Subcutaneous abdominal adipose tissue (tissue), 5 donors: ENCODE data around the gene NRBF2.
A peak's percentile ranks its signal among the peaks of the same experiment; 100 is the strongest.

Experiments
- H3K27ac ChIP-seq: one replicate; pipeline ENCODE4 v1.7.0; 2013; ENCODE audit warnings: low read depth, mild to moderate bottlenecking, inconsistent platforms, low read length, moderate library complexity
- H3K27me3 ChIP-seq, 5 donors: one replicate each; pipeline ENCODE4 v1.7.0; 2013; ENCODE audit warnings: low read length in 5 of 5, inconsistent platforms in 1 of 5; ENCODE audit not compliant: control insufficient read depth in 5 of 5, insufficient read depth in 4 of 5
- H3K36me3 ChIP-seq, 5 donors: one replicate each; pipeline ENCODE4 v1.7.0; 2013; ENCODE audit warnings: low read length in 5 of 5; ENCODE audit not compliant: control insufficient read depth in 5 of 5, insufficient read depth in 5 of 5
- H3K4me1 ChIP-seq, 5 donors: one replicate each; pipeline ENCODE4 v1.7.0; 2013; ENCODE audit warnings: low read length in 5 of 5, mild to moderate bottlenecking in 3 of 5, moderate library complexity in 1 of 5; ENCODE audit not compliant: control insufficient read depth in 5 of 5, insufficient read depth in 5 of 5
- H3K4me3 ChIP-seq, 5 donors: one replicate each; pipeline ENCODE4 v1.7.0; 2013; ENCODE audit warnings: low read length in 5 of 5, low read depth in 1 of 5
- H3K9ac ChIP-seq, 5 donors: one replicate each; pipeline ENCODE4 v1.7.0; 2013; ENCODE audit warnings: low read length in 5 of 5, mild to moderate bottlenecking in 4 of 5, moderate library complexity in 3 of 5
- H3K9me3 ChIP-seq, 5 donors: one replicate each; pipeline ENCODE4 v1.7.0; 2013; ENCODE audit warnings: low read length in 5 of 5; ENCODE audit not compliant: control insufficient read depth in 5 of 5
- donor health status: healthy.
- donor health status: healthy.
- donor health status: healthy.
- donor health status: healthy.
- donor health status: healthy.

The NRBF2 gene

GRCh38 chr10:63156236-63156635 is 23.1 kb downstream of the NRBF2 start:
- H3K27me3 ChIP-seq = no peaks in the 10 kb centered on the region
- peak overlapping the region in 1 of 5 donors; percentile 30 for H3K9ac ChIP-seq
- H3K4me3 ChIP-seq = no peak overlapping the region
- no peaks in the 10 kb centered on the region for H3K9me3 ChIP-seq
- H3K4me1 ChIP-seq = peaks cover 0 to 12% (median 0%) of the 10 kb centered on the region in 5 donors
- H3K27ac ChIP-seq = no peak overlapping the region
- H3K36me3 ChIP-seq = peaks cover 6 to 30% (median 24%) of the 10 kb centered on the region in 5 donors

DNA sequence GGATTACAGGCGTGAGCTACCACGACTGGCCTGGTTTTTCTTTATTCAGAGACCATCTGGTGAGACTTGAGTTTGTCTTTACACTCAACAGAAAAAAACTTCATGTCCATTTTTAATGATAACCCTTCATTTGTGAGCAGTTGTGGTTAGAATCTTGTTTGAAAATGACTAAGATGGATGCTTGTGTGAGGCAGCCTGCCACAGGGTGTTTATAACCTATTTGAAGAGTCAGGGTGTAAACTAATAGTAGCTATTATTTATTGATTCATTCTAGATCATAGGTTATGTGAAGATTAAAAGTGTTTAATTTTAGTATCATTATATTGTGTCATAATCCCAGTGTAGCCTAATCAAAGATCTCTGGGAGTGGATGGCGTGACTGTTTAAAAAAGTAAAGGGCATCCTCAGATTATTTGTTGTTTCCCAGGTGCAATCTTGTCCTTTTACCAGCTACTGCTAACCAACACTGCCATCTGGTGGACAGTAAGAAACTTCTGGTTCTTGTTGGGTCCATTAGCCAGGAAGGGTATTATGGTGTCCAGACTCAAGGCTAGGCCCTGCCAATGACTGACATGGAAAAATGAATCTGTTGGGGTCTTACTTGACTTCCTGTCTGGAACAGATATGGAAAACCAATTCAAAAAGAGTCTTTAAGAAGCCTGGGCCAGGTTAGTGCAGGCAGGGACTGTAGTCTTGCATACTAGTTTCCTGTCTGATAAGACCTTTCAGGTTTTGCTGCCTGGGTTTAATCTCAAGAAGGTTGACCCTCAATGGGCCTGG is 24.9 kb downstream of the NRBF2 start:
- peaks cover 0 to 21% (median 13%) of the 10 kb centered on the region in 5 donors for H3K36me3 ChIP-seq
- peaks cover 0 to 12% (median 0%) of the 10 kb centered on the region in 5 donors for H3K4me1 ChIP-seq
- H3K27ac ChIP-seq = no peak overlapping the region
- H3K9ac ChIP-seq = no peak overlapping the region
- no peaks in the 10 kb centered on the region for H3K27me3 ChIP-seq
- H3K4me3 ChIP-seq = no peak overlapping the region
- H3K9me3 ChIP-seq = no peaks in the 10 kb centered on the region

- Histone ChIP-seq H3K27me3 (no peaks in the 10 kb centered on the region), H3K27ac (no peak overlapping the region), H3K9ac (no peak overlapping the region), H3K9me3 (no peaks in the 10 kb centered on the region), H3K4me3 (no peak overlapping the region), H3K4me1 (peaks cover 0 to 16% (median 6%) of the 10 kb centered on the region in 5 donors), H3K36me3 (peaks cover 0 to 14% (median 4%) of the 10 kb centered on the region in 5 donors)
Measured at GRCh38 chr10:63161592-63161991, 28.5 kb downstream of the NRBF2 start.

DNA sequence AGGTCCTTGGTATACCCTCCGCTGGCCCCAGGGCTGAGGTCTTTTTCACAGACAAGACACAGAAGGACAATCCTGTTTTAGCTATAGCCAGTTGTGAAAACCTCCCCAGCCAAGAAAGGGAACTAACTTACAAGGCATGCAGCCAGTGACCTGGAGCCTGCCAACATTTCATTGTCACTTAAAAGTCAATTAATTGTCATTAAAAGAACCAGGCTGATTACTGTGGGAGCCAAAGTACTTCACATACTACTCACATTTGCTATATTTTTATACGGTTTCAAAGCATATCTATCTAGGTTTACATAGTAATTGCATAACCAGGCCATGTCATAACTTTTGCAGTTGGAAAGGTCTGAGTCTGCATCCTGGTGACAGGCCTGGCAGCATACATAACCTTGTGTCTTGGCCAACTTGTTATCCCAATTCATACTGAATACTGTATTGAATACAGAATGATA is 31.1 kb downstream of the NRBF2 start:
- Histone ChIP-seq H3K4me3 (no peak overlapping the region), H3K27ac (peak overlapping the region; percentile 60), H3K9me3 (no peaks in the 10 kb centered on the region), H3K4me1 (peaks cover 0 to 10% (median 6%) of the 10 kb centered on the region in 5 donors), H3K9ac (no peak overlapping the region), H3K27me3 (no peaks in the 10 kb centered on the region), H3K36me3 (peaks cover 3 to 18% (median 6%) of the 10 kb centered on the region in 5 donors)

GRCh38 chr10:63165249-63165648 is 32.1 kb downstream of the NRBF2 start:
- Histone ChIP-seq H3K4me3 (no peak overlapping the region), H3K9ac (no peak overlapping the region), H3K4me1 (peaks cover 0 to 10% (median 6%) of the 10 kb centered on the region in 5 donors), H3K27me3 (no peaks in the 10 kb centered on the region), H3K27ac (no peak overlapping the region), H3K36me3 (peaks cover 10 to 26% (median 15%) of the 10 kb centered on the region in 5 donors), H3K9me3 (no peaks in the 10 kb centered on the region)

GRCh38 chr10:63166742-63167258 is 33.7 kb downstream of the NRBF2 start:
- Histone ChIP-seq H3K9ac (no peak overlapping the region), H3K36me3 (peaks cover 14 to 35% (median 20%) of the 10 kb centered on the region in 5 donors), H3K9me3 (no peaks in the 10 kb centered on the region), H3K27me3 (no peaks in the 10 kb centered on the region), H3K4me1 (peaks cover 0 to 10% (median 6%) of the 10 kb centered on the region in 5 donors), H3K4me3 (no peak overlapping the region), H3K27ac (no peak overlapping the region)

GRCh38 chr10:63168821-63169462 is 35.8 kb downstream of the NRBF2 start:
- Histone ChIP-seq H3K27ac (peak overlapping the region; percentile 31), H3K27me3 (no peaks in the 10 kb centered on the region), H3K4me1 (peaks cover 0 to 8% (median 5%) of the 10 kb centered on the region in 5 donors), H3K9ac (peak overlapping the region in 1 of 5 donors; percentile 51), H3K4me3 (no peak overlapping the region), H3K9me3 (no peaks in the 10 kb centered on the region), H3K36me3 (peaks cover 16 to 40% (median 28%) of the 10 kb centered on the region in 5 donors)

GRCh38 chr10:63169624-63170023 is 36.5 kb downstream of the NRBF2 start:
- Histone ChIP-seq H3K27me3 (no peaks in the 10 kb centered on the region), H3K4me1 (peaks cover 0 to 9% (median 0%) of the 10 kb centered on the region in 5 donors), H3K9me3 (no peaks in the 10 kb centered on the region), H3K9ac (peak overlapping the region in 1 of 5 donors; percentile 40), H3K4me3 (no peak overlapping the region), H3K36me3 (peaks cover 15 to 40% (median 28%) of the 10 kb centered on the region in 5 donors), H3K27ac (no peak overlapping the region)

DNA sequence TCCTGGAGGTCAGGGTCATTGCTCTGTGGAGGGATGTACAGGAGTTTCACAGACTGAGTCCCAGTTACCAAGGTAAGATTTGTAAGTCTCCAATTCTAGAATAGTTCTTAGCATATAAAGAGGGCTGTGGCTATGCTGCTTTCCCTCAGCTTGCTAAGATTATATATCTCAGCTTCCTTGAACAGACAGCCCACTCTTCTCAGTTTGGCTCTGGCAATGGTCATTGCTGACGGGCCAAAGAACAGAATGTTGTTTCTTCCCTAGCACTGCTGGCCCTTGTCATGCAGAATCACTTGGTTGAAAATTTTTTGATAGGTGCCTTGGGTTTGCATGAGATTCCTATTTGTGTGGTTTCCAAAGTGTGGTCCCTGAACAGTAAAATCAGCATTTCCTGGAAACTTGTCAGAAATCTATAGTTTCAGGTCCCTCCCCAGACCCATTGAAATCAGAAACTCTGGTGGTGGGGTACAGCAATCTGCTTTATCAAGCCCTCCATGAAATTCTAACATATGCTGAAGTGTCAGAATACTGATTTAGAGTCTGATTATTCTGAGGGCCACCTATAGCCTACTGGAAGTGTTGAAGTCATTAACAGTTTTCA is 38.2 kb downstream of the NRBF2 start:
- peaks cover 0 to 9% (median 0%) of the 10 kb centered on the region in 5 donors for H3K4me1 ChIP-seq
- H3K27me3 ChIP-seq = no peaks in the 10 kb centered on the region
- H3K27ac ChIP-seq = no peak overlapping the region
- no peaks in the 10 kb centered on the region for H3K9me3 ChIP-seq
- no peak overlapping the region for H3K9ac ChIP-seq
- peaks cover 28 to 48% (median 40%) of the 10 kb centered on the region in 5 donors for H3K36me3 ChIP-seq
- H3K4me3 ChIP-seq = no peak overlapping the region
